Esophagus muscularis mucosa (tissue), 3 donors: ENCODE measurements around the gene LENG1.

ENCODE experiments used
- POLR2A ChIP-seq: fragments of 450-650 bp; IDR thresholded peaks from one replicate; pipeline ENCODE4 v1.6.1; 2017; ENCODE audit warnings: antibody characterized with exemption, moderate library complexity, mild to moderate bottlenecking, low read depth
- TF ChIP-seq, protein P1 (sequence below), 3 experiments: fragments of 200-600 bp in 2 of 3; fragments of 450-650 bp in 1 of 3; sonication (generic) in 2 of 3; IDR thresholded peaks; one replicate each; pipeline ENCODE4 v1.5.1; 2017 to 2019; ENCODE audit warnings: antibody characterized with exemption in 3 of 3, mild to moderate bottlenecking in 2 of 3, moderate library complexity in 1 of 3

- TF ChIP-seq POLR2A = no peak
- TF ChIP-seq, protein P1, sequence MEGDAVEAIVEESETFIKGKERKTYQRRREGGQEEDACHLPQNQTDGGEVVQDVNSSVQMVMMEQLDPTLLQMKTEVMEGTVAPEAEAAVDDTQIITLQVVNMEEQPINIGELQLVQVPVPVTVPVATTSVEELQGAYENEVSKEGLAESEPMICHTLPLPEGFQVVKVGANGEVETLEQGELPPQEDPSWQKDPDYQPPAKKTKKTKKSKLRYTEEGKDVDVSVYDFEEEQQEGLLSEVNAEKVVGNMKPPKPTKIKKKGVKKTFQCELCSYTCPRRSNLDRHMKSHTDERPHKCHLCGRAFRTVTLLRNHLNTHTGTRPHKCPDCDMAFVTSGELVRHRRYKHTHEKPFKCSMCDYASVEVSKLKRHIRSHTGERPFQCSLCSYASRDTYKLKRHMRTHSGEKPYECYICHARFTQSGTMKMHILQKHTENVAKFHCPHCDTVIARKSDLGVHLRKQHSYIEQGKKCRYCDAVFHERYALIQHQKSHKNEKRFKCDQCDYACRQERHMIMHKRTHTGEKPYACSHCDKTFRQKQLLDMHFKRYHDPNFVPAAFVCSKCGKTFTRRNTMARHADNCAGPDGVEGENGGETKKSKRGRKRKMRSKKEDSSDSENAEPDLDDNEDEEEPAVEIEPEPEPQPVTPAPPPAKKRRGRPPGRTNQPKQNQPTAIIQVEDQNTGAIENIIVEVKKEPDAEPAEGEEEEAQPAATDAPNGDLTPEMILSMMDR (IDR thresholded peaks at IDR 0.05) = no peak
Observed at GRCh38 chr19:54191811-54192453, 32.4 kb upstream of the LENG1 start.
